Measurements from ENCODE around the gene LRRC49.
"Not testable (repeated sequence)": the region's sequence is repeated elsewhere in the genome, so short reads cannot be mapped to it uniquely, and the experiment has no call there.

- not testable (repeated sequence) for TF ChIP-seq CTCF, POLR2AphosphoS5, POLR2A (IDR thresholded peaks at IDR 0.05)
These were observed 138.6 kb downstream of the LRRC49 start for GRCh38 chr15:71031232-71031631.

Data from upper lobe of left lung (tissue), 4 donors.